ENCODE results near the gene GFPT2.
A peak's percentile ranks its signal among the peaks of the same experiment; 100 is the strongest.

GFPT2 gene

DNA sequence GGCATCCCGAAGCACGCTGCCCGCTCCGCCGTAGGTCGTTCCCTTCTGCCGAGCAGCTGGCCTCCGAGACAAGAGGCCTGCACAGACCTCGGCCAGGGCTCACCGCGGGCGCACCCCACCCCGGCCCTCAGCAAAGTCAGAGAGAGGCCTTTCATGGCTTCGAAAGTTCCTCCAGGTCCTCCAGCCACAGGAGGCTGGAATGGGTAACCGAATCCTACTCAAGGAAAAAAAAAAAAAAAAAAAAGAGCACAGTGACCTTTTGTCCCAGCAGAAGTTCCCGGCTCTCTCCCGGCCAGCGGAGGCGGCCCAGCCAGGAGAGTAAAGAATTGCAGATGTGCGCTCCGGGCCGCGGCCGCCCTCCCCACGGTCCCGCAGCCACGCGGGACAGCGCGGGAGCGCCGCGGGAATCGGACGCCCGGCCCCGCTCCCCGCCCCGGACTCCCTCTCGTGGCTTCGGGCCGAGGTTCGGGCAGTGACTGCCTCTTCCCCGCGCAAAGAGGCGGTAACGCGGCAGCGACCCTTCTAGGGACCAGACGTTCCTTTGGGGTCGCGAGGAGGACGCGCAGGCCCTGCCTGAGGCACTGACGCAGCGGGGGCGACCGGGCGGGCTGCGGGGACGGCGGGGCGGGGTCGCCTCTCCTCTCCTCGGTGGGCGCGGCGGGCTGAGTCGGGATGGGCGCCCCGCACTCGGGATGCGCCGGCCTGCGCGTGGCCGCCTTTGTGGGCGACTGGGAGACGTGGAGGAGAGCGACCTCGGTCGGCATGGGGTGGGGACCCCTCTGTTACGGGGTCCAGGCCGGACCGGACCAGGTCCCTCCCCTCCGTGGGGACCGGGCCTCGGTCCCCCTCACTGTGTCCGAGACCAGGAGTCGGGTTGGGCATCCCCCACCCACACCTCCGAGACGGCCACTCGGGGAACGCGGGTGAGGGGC lies 754 bp downstream of the GFPT2 start:
- peak in 14 of 58 donors; percentile 13 to 58 (median 34) for DNase-seq

GRCh38 chr5:180350711-180351465 lies 2.2 kb downstream of the GFPT2 start:
- DNase-seq = no peak

GRCh38 chr5:180350296-180350695 lies 2.8 kb downstream of the GFPT2 start:
- DNase-seq = peak in 1 of 58 donors; percentile 6

DNA sequence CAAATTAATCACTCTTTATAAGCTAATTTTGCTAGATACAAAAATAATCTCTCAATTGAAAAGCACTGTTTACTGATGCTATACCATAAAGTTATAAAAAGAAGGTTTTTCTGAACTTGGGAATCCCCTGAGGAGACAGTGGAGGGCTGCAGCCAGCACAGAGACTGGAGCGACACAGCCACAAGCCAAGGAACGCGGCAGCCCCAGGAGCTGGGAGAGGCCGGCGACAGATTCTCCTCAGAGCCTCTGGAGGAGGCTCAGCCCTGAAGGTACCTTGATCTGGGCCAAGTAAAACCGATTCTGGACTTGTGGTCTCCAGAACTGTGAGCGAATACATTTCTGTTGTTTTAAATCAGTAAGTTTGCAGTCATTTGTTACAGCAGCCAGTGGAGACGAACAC lies 3.7 kb downstream of the GFPT2 start:
- no peak for DNase-seq

DNA sequence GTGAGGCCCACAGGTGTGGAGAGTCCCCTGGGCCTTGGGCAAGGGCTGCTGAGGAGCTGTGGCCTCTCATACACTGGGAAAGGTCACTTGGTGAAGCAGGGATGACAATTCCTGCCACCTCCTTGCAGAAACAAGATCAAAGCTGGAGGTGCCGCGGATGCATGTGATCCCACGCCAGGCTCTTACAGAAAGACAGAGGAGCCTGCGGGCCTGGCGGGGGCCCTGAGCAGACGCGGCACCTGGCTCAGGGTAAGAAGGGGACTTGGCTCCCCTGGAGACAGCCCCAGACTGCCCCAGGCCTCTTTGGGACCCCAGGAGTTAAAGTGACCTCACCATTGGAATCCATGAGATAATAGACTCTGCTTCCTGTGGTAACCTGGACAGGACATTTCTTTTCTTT lies 4.8 kb downstream of the GFPT2 start:
- no peak for DNase-seq

DNA sequence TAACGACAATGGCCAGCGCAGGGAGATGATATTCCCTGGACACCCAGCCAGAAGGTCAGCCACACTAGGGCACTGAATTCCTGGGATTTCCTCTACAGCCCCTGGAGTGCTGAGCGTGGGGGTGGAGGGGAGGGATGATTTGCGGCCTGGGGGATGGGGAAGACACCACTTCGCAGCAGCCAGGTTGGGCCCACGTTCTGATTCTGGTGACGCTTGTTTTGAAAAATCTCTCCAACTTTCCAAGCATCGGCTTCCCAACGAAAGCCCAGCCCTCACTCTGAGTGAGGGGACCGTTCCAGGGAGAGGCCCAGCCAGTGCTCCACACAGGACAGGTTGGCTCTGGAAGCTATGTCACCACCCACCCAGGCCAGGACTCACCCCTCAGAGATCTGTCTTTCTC lies 5.4 kb downstream of the GFPT2 start:
- no peak for DNase-seq

DNA sequence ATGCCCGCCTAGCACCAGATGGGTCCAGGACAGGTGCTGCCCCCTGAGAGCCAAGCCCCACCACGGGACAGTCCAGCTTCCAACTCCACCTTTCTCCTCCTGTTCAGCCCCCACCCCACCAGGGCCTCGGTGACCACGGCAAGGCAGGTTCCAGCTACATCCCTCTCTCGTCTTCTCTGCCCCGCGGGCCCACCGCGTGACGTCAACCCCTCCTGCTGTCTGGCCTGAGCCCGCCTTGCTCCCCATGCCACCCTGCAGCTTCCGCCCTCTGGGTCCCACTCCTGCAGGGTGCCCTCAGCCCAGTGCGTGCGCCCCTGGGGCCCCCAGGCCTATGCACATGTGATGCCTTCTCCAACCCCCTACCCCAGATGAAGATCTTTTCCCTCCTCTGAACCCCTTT lies 6.8 kb downstream of the GFPT2 start:
- no peak for DNase-seq

DNA sequence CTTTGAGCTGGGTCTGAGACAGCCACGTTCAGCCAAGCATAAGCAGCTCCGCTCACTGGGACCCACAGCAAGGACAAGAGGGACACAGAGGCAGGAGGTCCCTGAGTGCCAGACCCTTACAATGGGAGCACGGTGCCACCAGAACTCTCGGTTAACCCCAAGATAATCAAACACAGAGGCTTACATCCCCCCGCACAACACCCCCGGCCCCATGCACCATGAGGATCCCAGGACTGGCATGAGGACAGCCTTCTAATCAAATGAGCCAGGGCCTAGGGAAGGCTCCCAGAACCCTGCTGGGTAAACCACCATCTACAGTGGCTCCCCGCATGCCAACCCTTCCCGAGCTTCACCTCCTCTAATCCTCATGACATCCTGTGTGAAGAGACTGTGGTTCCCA lies 7.4 kb downstream of the GFPT2 start:
- DNase-seq = no peak

- DNase-seq = no peak
Observed at GRCh38 chr5:180345186-180345585, 8.0 kb downstream of the GFPT2 start.

- DNase-seq = no peak
Observed at GRCh38 chr5:180344696-180344999, 8.5 kb downstream of the GFPT2 start.

GRCh38 chr5:180343831-180344695 lies 9.1 kb downstream of the GFPT2 start:
- DNase-seq = peak in 13 of 58 donors; percentile 7 to 53 (median 27)

- peak in 25 of 58 donors; percentile 6 to 62 (median 37) for DNase-seq
Observed at GRCh38 chr5:180343110-180343830, 9.9 kb downstream of the GFPT2 start.

- DNase-seq = no peak
Observed at GRCh38 chr5:180341595-180341994, 11.5 kb downstream of the GFPT2 start.

DNA sequence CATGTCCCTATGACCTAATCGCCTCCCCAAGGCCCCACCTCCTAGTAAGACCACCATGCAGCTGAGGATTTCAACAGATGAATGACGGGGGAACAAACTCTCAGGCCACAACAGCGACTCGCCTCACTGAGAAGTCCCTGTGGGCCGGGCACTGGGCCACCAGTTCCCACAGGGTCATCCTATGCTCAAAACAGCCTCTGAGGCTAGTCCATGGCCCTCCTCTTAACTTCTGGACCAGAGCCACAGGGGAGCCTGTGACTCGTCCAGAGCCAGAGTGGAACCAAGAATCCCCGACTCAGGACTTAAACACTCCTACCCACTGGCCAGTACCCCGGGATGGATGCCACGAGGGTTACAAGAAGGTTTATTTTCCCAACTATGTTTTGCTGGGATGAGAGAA lies 12.3 kb downstream of the GFPT2 start:
- no peak for DNase-seq

GRCh38 chr5:180339583-180340183 lies 13.5 kb downstream of the GFPT2 start:
- DNase-seq = no peak

DNA sequence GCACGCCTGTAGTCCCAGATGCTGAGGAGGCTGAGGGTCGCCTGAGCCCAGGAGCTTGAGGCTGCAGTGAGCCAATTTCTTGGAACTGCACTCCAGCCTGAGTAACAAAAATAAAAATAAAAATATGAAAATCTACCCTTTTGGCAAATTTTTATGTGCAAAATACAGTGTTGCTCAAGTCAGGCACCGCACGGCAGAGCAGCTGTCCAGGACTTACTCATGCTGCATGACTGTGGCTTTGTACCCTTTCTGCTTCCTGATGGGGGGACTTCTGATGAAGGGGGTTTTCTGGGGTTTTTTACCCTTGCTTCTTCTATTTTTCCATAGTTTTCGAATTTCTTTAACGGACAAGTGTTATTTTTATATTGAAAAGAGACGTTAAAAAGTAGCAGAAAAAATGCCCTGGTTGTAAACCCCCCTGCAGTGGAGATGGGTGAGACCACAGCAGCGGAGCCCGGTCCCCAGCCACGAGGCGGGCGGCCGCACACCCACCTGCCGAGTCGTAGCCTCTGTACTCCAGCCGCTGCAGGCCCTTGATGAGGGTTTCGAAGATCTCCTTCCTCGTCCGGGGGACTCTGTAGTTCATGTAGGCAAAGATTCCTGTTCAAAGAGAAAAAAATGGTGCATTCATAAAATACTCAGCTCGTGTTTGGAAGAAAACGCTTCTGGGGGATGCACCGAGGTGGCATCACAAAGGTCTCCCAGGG lies 15.0 kb downstream of the GFPT2 start:
- no peak for DNase-seq

DNA sequence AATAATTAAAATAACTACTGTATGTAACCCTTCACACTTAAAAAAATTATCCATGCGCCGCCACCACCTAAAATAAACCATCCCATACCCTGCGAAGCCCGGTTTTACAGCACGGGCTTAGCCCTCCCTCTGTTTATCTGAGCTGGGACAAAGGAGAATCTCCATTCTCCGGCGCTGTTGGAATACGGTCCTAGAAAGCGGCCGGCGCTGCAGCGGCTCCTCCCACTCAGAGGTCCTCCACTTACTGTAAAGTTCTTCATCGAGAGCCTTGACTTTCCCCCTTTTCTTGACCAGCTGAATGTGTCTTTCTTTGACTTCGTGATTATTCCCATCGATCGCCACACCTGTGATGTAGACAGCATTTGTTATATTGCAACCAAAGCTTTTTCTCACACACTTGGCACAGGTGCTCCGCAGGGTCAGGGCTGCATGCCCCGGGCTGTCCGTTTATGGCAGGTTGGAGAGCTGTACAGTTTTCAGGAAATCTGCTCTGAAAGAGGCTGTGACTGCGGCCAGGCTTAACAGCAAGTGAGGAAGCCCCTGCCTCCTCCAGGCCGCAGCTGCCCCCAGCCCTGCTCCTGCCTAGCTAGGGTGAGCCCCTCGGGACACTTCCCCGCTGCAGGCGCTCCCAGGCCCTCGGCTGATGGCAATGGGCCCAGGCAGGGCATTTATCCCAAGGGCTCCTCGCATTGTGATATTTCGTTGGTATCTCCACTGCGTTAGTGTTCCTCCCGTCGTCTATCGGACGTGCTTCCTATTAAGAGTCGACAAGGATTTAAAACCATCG lies 16.7 kb downstream of the GFPT2 start:
- no peak for DNase-seq

GRCh38 chr5:180335614-180336233 lies 17.4 kb downstream of the GFPT2 start:
- no peak for DNase-seq

Data from anterior cingulate cortex (tissue), 58 donors.